Measurements from ENCODE around the gene BEX4.

GRCh38 chrX:103197721-103198306, 17.1 kb upstream of the BEX4 start:
- TF ChIP-seq RARB (CRISPR knock-in tag; IDR thresholded peaks at IDR 0.05): no peak
- no peak for TF ChIP-seq PPARA (CRISPR knock-in tag; IDR thresholded peaks at IDR 0.05; ENCODE audit: borderline replicate concordance)
- TF ChIP-seq CSDC2 (CRISPR knock-in tag; IDR thresholded peaks at IDR 0.05): no peak
- TF ChIP-seq ZNF70 (CRISPR knock-in tag; IDR thresholded peaks at IDR 0.05): no peak
- TF ChIP-seq ZFP3 (CRISPR knock-in tag; IDR thresholded peaks at IDR 0.05): no peak
- TF ChIP-seq ESRRG (CRISPR knock-in tag; IDR thresholded peaks at IDR 0.05): no peak
- TF ChIP-seq ZC3H10 (CRISPR knock-in tag; IDR thresholded peaks at IDR 0.05): no peak
- TF ChIP-seq ZNF565 (CRISPR knock-in tag; conservative IDR thresholded peaks at IDR 0.05; ENCODE audit: low read depth): no peak
- no peak for TF ChIP-seq SNAI2 (CRISPR knock-in tag; IDR thresholded peaks at IDR 0.05)
- no peak for TF ChIP-seq GLIS3 (CRISPR knock-in tag; IDR thresholded peaks at IDR 0.05)
- TF ChIP-seq, protein P1, sequence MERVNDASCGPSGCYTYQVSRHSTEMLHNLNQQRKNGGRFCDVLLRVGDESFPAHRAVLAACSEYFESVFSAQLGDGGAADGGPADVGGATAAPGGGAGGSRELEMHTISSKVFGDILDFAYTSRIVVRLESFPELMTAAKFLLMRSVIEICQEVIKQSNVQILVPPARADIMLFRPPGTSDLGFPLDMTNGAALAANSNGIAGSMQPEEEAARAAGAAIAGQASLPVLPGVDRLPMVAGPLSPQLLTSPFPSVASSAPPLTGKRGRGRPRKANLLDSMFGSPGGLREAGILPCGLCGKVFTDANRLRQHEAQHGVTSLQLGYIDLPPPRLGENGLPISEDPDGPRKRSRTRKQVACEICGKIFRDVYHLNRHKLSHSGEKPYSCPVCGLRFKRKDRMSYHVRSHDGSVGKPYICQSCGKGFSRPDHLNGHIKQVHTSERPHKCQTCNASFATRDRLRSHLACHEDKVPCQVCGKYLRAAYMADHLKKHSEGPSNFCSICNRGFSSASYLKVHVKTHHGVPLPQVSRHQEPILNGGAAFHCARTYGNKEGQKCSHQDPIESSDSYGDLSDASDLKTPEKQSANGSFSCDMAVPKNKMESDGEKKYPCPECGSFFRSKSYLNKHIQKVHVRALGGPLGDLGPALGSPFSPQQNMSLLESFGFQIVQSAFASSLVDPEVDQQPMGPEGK (CRISPR knock-in tag; IDR thresholded peaks at IDR 0.05; ENCODE audit: borderline replicate concordance): no peak
- TF ChIP-seq ISL1 (CRISPR knock-in tag; IDR thresholded peaks at IDR 0.05): no peak
- TF ChIP-seq, protein P2, sequence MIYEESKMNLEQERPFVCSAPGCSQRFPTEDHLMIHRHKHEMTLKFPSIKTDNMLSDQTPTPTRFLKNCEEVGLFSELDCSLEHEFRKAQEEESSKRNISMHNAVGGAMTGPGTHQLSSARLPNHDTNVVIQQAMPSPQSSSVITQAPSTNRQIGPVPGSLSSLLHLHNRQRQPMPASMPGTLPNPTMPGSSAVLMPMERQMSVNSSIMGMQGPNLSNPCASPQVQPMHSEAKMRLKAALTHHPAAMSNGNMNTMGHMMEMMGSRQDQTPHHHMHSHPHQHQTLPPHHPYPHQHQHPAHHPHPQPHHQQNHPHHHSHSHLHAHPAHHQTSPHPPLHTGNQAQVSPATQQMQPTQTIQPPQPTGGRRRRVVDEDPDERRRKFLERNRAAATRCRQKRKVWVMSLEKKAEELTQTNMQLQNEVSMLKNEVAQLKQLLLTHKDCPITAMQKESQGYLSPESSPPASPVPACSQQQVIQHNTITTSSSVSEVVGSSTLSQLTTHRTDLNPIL (CRISPR knock-in tag; IDR thresholded peaks at IDR 0.05; ENCODE audit: low read depth): no peak

Measured in SK-N-SH treated with all-trans-retinoic acid at 6 μM for 48 hours (cell line).